Measurements from ENCODE around the gene MAP3K3.

Gene MAP3K3

GRCh38 chr17:63601439-63602371 lies 20.5 kb upstream of the MAP3K3 start:
- TF ChIP-seq CREB1 (IDR thresholded peaks at IDR 0.05; ENCODE audit: low read depth) (no peak), TEAD4 (IDR thresholded peaks at IDR 0.05) (no peak), ZBTB7A (IDR thresholded peaks at IDR 0.05; ENCODE audit: low read depth) (no peak), YY1 (IDR thresholded peaks at IDR 0.05; ENCODE audit: low read depth) (no peak), FOXM1 (IDR thresholded peaks at IDR 0.05; ENCODE audit: borderline replicate concordance, low read depth) (no peak), TAF1 (IDR thresholded peaks at IDR 0.05; ENCODE audit: low read depth) (no peak), REST (IDR thresholded peaks at IDR 0.05; ENCODE audit: low read depth) (no peak), EGR1 (IDR thresholded peaks at IDR 0.05) (no peak), RAD21 (IDR thresholded peaks at IDR 0.05; ENCODE audit: low read depth) (no peak), CEBPB (IDR thresholded peaks at IDR 0.05) (no peak), MAX (IDR thresholded peaks at IDR 0.05) (no peak), USF1 (IDR thresholded peaks at IDR 0.05) (no peak), NFIC (IDR thresholded peaks at IDR 0.05) (no peak), TCF12 (IDR thresholded peaks at IDR 0.05; ENCODE audit: low read depth) (no peak), EP300 (IDR thresholded peaks at IDR 0.05; ENCODE audit: borderline replicate concordance) (no peak)

GRCh38 chr17:63609816-63610573 lies 12.2 kb upstream of the MAP3K3 start:
- TF ChIP-seq USF1 (IDR thresholded peaks at IDR 0.05), result no peak
- no peak for TF ChIP-seq TAF1 (IDR thresholded peaks at IDR 0.05; ENCODE audit: low read depth)
- TF ChIP-seq NFIC (IDR thresholded peaks at IDR 0.05), result no peak
- no peak for TF ChIP-seq RAD21 (IDR thresholded peaks at IDR 0.05; ENCODE audit: low read depth)
- TF ChIP-seq CEBPB (IDR thresholded peaks at IDR 0.05), result no peak
- no peak for TF ChIP-seq FOXM1 (IDR thresholded peaks at IDR 0.05; ENCODE audit: borderline replicate concordance, low read depth)
- TF ChIP-seq CREB1 (IDR thresholded peaks at IDR 0.05; ENCODE audit: low read depth), result no peak
- TF ChIP-seq TCF12 (IDR thresholded peaks at IDR 0.05; ENCODE audit: low read depth), result no peak
- no peak for TF ChIP-seq MAX (IDR thresholded peaks at IDR 0.05)
- TF ChIP-seq ZBTB7A (IDR thresholded peaks at IDR 0.05; ENCODE audit: low read depth), result no peak
- TF ChIP-seq YY1 (IDR thresholded peaks at IDR 0.05; ENCODE audit: low read depth), result no peak
- TF ChIP-seq TEAD4 (IDR thresholded peaks at IDR 0.05), result no peak
- no peak for TF ChIP-seq REST (IDR thresholded peaks at IDR 0.05; ENCODE audit: low read depth)
- no peak for TF ChIP-seq EP300 (IDR thresholded peaks at IDR 0.05; ENCODE audit: borderline replicate concordance)
- no peak for TF ChIP-seq EGR1 (IDR thresholded peaks at IDR 0.05)

- TF ChIP-seq USF1 (IDR thresholded peaks at IDR 0.05) (no peak), NFIC (IDR thresholded peaks at IDR 0.05) (no peak), TEAD4 (IDR thresholded peaks at IDR 0.05) (no peak), TCF12 (IDR thresholded peaks at IDR 0.05; ENCODE audit: low read depth) (no peak), EP300 (IDR thresholded peaks at IDR 0.05; ENCODE audit: borderline replicate concordance) (no peak), RAD21 (IDR thresholded peaks at IDR 0.05; ENCODE audit: low read depth) (no peak), ZBTB7A (IDR thresholded peaks at IDR 0.05; ENCODE audit: low read depth) (no peak), FOXM1 (IDR thresholded peaks at IDR 0.05; ENCODE audit: borderline replicate concordance, low read depth) (no peak), CEBPB (IDR thresholded peaks at IDR 0.05) (no peak), MAX (IDR thresholded peaks at IDR 0.05) (no peak), YY1 (IDR thresholded peaks at IDR 0.05; ENCODE audit: low read depth) (no peak), CREB1 (IDR thresholded peaks at IDR 0.05; ENCODE audit: low read depth) (no peak), TAF1 (IDR thresholded peaks at IDR 0.05; ENCODE audit: low read depth) (no peak), EGR1 (IDR thresholded peaks at IDR 0.05) (no peak), REST (IDR thresholded peaks at IDR 0.05; ENCODE audit: low read depth) (no peak)
Observed at GRCh38 chr17:63610854-63611253, 11.4 kb upstream of the MAP3K3 start.
